GM19035 (cell line): Measurements from ENCODE around the gene ABHD6.

Experiments used
- ATAC-seq: cut with Tn5 transposase; IDR thresholded peaks from one replicate; pipeline ENCODE4 v1.9.1; 2021; ENCODE audit not compliant: unreplicated experiment

The ABHD6 gene

GRCh38 chr3:58341376-58341775 lies 103.8 kb downstream of the ABHD6 start:
- no peak for ATAC-seq

DNA sequence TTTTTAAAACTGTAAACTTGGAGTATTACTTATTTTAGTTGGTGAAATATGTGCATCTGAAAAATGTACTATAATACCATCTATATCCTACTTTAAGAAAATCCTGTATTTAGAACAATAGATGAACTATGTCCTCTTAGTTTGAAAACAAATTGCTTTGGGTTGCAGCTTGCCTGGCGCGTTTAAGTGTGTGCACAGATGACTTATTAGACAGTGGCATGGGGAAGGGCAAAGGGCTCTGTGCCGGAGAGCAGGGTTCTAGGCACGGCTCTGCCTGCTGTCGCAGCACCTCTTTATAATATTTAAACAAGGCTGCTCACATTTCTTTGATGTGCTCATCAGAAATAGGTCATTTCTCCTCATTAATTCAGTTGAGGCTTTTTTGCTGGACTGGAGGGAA lies 105.1 kb downstream of the ABHD6 start:
- no peak for ATAC-seq
